TTC549 (cell line): ENCODE measurements around the gene RTN4.
A peak's percentile ranks its signal among the peaks of the same experiment; 100 is the strongest.

Experiments used
- FAIRE-seq: peaks from 2 replicates; lab custom pipeline; 2012; peaks lifted over from hg19 to GRCh38; lab: Jason Lieb, UNC

Gene RTN4

GRCh38 chr2:55038428-55038827 is 11.8 kb downstream of the RTN4 start:
- no peak for FAIRE-seq

GRCh38 chr2:55035716-55036115 is 14.5 kb downstream of the RTN4 start:
- FAIRE-seq, result no peak

- no peak for FAIRE-seq
These were observed 16.3 kb downstream of the RTN4 start for GRCh38 chr2:55033921-55034320.

DNA sequence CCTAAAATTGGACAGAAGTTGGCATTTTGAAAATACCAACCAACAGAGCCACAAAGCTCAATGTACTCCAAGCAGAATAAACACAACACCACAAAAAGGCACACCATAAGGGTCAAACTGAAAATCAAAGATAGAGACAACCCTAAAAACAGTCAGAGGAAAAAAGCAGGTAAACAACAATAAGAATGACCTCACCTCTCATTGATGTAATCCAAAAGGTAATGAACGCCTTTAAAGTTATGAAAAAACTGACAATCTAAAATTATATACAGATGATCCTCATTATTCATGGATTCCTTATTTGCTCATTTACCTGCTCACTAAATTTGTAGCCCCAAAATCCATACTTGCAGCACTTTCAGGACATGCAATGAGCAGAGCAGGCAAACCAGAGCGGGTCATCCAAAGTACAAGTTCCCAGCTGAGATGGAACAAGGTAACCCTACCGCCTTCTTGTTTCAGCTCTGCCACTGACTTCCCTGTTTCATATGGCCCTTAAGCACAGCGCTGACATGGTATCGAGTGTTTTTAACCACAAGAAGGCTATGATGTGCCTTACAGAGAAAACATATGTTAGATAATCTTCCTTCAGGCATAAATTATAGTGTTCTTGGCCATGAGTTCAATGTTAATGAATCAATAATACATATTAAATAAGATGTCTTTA is 17.0 kb downstream of the RTN4 start:
- no peak for FAIRE-seq

- no peak for FAIRE-seq
These were observed 18.7 kb downstream of the RTN4 start for GRCh38 chr2:55031505-55031904.

DNA sequence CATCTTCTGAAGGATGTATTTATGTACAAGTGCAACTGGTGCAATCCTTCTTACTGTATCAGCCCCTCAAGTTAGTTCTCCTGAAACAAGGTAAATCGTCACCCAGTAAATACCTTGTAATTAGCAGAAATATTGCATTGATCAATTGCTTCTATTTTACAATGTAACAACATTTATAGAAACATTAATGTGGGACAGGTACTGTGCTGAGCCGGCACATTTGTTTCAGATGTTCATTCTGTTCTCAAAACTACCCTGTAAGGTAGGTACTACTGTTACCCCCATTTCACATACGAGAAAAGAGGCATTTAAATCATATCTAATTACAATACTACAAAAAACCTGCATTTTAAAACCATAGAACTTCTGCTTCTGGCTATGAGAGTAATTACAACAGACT is 19.5 kb downstream of the RTN4 start:
- no peak for FAIRE-seq

DNA sequence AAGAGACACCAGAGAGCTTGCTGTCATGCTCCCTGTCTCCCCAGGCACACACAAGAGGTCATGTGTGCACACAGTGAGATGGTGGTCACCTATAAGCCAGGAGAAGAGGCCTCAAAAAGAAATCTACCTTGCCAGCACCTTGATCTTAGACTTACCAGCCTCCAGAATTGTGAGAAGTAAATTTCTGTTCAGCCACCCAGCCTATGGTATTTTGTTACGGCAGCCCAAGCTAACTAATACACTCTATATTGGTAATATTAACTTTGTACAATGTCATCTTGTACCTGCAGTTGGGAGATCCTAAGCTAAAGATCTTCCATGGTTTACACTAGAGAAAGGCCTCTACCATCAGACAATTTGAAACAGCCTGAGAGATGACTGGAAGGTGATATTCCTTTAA is 21.2 kb downstream of the RTN4 start:
- no peak for FAIRE-seq

GRCh38 chr2:55027226-55027625 is 23.0 kb downstream of the RTN4 start:
- no peak for FAIRE-seq

DNA sequence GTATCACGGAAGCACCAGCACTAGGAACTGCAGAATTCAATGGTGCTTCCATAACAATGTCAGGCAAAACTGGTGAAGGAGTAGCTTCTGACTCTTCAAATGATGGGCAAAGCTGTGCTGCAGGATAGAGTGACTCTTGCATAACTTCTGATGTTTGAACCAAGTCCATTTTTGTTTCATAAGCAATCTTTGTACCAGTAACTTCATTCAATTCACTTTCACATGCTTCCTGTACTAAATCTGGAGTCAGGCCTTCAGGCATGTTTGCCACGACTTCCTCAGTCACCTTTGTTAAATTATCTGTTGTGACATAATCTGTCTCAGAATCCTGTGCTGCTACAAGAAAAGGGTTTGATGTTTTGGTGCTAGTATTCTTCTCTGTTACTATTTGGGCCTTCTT is 24.0 kb downstream of the RTN4 start:
- no peak for FAIRE-seq

DNA sequence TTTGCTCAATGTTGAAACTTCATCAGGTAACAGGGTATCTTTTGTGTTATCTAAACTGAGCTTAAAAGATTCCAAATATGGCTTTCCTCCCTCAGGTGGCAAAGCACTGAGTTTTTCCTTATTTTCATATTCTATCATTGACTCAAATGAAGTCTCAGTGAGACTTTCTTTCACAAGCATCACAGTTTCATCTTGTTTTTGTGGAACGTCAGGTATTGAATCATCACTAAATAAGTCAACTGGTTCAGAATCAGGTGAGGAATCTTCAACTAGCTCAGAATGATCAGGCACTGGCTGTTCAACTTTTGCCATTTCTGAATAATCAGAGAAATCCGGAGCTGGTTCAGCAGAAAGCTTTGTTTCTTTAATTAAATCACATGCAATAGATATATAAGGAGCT is 24.6 kb downstream of the RTN4 start:
- no peak for FAIRE-seq

- no peak for FAIRE-seq
These were observed 25.2 kb downstream of the RTN4 start for GRCh38 chr2:55025082-55025481.

GRCh38 chr2:55022476-55022875 is 27.8 kb downstream of the RTN4 start:
- FAIRE-seq, result no peak

- no peak for FAIRE-seq
These were observed 30.6 kb downstream of the RTN4 start for GRCh38 chr2:55019526-55020258.

GRCh38 chr2:55018619-55019018 is 31.6 kb downstream of the RTN4 start:
- no peak for FAIRE-seq

- no peak for FAIRE-seq
These were observed 32.4 kb downstream of the RTN4 start for GRCh38 chr2:55017880-55018279.

DNA sequence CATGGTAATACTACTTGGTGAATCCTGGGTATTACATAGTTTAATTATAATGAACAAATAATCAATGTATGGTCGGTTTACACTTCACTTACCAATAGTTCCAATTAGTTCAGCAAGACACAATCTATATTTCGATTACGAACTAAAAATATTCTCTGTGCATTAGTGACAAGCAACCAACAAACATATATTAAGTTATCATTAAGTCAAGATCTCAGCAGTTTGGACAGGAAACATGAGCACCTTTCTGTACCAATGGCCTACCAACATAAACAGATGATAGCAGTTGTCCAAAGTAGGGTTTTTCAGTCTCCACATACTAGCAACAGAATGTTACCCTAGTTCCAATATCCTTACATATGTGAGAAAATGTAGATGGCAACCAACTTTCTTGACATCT is 32.8 kb downstream of the RTN4 start:
- no peak for FAIRE-seq

GRCh38 chr2:55014962-55015939 is 35.0 kb downstream of the RTN4 start:
- peak; percentile 96 for FAIRE-seq

- peak; percentile 73 for FAIRE-seq
These were observed 36.3 kb downstream of the RTN4 start for GRCh38 chr2:55013936-55014335.

GRCh38 chr2:55012672-55013484 is 37.4 kb downstream of the RTN4 start:
- no peak for FAIRE-seq

DNA sequence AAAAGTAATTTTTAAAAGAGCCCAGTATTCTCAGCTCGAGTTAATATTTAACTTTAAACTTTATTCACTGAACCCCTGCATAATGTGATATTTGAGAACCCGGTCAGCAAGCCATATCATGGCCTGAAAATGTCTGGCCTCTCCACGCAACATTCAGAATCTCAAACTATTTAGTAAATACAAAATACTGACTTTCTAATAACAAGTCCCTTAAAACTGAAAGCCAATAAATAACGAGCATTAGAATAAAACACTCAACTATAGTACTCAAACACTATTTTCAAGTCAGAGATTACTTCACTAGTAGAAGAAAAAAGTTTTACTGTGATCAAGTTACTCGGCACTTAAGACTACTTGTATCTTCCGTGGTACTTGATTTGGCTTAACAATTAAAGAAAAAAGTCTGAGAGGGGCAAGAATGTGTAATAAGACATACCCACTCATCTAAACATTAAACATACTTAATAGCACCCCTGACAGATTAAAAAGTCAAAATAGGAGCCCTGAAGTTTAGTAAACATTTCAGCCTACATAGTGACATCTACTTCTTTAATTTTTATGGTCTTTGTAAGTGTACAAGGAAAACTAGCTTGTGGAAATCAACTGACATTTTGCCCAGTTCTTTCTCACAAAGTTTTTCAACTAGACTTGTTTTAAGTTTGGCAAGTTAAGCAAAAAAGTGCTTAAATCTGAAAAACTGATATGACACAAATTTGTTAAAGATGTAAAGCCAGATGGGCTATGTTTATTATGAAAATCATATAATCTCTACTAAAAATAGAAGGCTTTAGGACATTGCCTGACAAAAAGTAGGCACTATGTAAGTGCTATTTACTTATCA is 38.2 kb downstream of the RTN4 start:
- no peak for FAIRE-seq

DNA sequence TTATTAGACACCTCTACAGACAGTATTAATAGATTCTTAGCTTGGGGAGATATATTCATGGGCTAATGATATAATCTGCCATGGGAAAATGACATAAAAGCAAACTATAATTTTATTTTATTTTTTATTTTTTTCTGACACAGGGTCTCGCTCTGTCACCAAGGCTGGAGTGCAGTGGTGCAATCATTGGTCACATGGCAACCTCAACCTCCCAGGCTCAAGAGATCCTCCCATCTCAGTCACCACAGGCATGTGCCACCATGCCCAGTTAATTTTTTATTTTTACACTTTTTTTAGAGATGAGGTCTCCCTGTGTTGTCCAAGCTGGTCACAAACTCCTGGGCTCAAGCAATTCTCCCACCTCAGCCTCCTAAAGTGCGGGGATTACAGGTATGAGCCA is 39.3 kb downstream of the RTN4 start:
- no peak for FAIRE-seq
